Fibroblast of the aortic adventitia (primary cell): ENCODE measurements around the gene SRXN1. TPM values are rescaled to one million over a fixed set of nuclear protein-coding genes. Genes with fewer than 3 reads are reported as not detected.

ENCODE experiments used
- DNase-seq: peaks from one replicate; pipeline ENCODE4 v3.0.0-alpha.2; 2010; ENCODE audit warnings: low read depth
- H3K4me3 ChIP-seq: 2 replicates; pipeline ENCODE4 v1.5.1; 2011; ENCODE audit warnings: low read depth, mild to moderate bottlenecking, control low read depth, low read length, moderate library complexity
- CTCF ChIP-seq: IDR thresholded peaks from 2 replicates; pipeline ENCODE4 v1.5.1; 2011; ENCODE audit warnings: mild to moderate bottlenecking, low read length, control low read depth, inconsistent platforms; ENCODE audit not compliant: insufficient read depth
- total RNA-seq: library from RNA; depleted of rRNA; stranded (reverse); fragments of >200 nt; gene quantifications from 2 replicates; pipeline ENCODE4 v1.2.3, GENCODE V29; 2012; ENCODE audit warnings: low replicate concordance

The SRXN1 gene
- total RNA-seq, 1 donor: 67.9 TPM

GRCh38 chr20:669573-669972 lies 16.6 kb upstream of the SRXN1 start:
- H3K4me3 ChIP-seq: no peak overlapping the region
- no peak for DNase-seq
- no peak for TF ChIP-seq CTCF

- TF ChIP-seq CTCF: no peak
- DNase-seq: no peak
- no peak overlapping the region for H3K4me3 ChIP-seq
Measured at GRCh38 chr20:668638-669037, 15.6 kb upstream of the SRXN1 start.

GRCh38 chr20:668050-668449 lies 15.1 kb upstream of the SRXN1 start:
- no peak for DNase-seq

GRCh38 chr20:667351-668034 lies 14.5 kb upstream of the SRXN1 start:
- TF ChIP-seq CTCF: peak; percentile 95
- peak; percentile 51 for DNase-seq
- H3K4me3 ChIP-seq: no peak overlapping the region

More at GRCh38 chr20:668050-668449, 15.1 kb upstream of the SRXN1 start:
- TF ChIP-seq CTCF: no peak
- H3K4me3 ChIP-seq: no peak overlapping the region

GRCh38 chr20:666877-667276 lies 13.9 kb upstream of the SRXN1 start:
- no peak for TF ChIP-seq CTCF
- no peak overlapping the region for H3K4me3 ChIP-seq
- no peak for DNase-seq

GRCh38 chr20:665276-665675 lies 12.3 kb upstream of the SRXN1 start:
- no peak overlapping the region for H3K4me3 ChIP-seq
- TF ChIP-seq CTCF: no peak
- no peak for DNase-seq

GRCh38 chr20:664576-664975 lies 11.6 kb upstream of the SRXN1 start:
- DNase-seq: no peak

More at GRCh38 chr20:664576-664975, 11.6 kb upstream of the SRXN1 start:
- no peak for TF ChIP-seq CTCF
- H3K4me3 ChIP-seq: no peak overlapping the region
